ENCODE results near the gene RNF144A. TPM values are rescaled to one million over a fixed set of nuclear protein-coding genes. Genes with fewer than 3 reads are reported as not detected.

RNF144A gene
- total RNA-seq, 1 experiment from 2014 or later = 13.6 TPM

DNA sequence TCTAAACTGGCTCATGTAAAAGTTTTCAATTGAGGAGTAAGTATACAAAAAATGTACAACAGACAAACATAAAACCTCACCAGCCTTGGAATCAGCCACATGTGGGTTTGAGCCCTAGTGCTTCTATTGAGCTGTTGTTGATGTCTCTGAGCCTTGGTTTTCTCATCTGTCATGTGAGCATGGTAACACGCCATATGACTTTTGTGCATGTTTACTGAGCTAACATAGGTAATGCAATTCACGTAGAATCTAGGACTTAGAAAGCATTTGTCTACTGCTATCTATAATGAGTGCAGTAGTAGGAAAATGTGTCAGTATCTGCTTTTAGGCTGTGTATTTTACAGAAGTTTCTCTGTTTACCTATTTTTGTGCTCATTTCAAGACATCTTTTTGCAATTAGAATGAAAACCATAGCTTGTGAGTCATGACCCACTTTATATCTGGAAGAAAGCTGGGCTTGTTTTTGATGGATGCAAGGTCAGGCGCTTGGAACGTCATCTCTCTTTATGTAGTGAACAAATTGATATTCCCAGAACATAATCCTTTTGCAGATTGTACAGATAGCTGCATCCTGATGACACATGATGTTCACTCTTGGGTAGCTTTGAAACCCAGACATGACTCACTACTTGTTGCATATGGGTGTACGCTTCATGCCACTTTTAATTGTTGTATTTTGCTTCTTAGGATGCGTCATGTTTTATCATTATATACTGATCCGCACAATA lies 94.3 kb downstream of the RNF144A start:
- no TSS peak for BruUV-seq (replicated peaks)
- POLR2A ChIA-PET (ENCODE audit: low non-redundant PET) = interaction anchor here (0.6 kb wide), 1 partner anchor 1735 kb away, joined by 3 read pairs; no protein-coding TSS in a partner anchor
- TF ChIP-seq, protein P1, sequence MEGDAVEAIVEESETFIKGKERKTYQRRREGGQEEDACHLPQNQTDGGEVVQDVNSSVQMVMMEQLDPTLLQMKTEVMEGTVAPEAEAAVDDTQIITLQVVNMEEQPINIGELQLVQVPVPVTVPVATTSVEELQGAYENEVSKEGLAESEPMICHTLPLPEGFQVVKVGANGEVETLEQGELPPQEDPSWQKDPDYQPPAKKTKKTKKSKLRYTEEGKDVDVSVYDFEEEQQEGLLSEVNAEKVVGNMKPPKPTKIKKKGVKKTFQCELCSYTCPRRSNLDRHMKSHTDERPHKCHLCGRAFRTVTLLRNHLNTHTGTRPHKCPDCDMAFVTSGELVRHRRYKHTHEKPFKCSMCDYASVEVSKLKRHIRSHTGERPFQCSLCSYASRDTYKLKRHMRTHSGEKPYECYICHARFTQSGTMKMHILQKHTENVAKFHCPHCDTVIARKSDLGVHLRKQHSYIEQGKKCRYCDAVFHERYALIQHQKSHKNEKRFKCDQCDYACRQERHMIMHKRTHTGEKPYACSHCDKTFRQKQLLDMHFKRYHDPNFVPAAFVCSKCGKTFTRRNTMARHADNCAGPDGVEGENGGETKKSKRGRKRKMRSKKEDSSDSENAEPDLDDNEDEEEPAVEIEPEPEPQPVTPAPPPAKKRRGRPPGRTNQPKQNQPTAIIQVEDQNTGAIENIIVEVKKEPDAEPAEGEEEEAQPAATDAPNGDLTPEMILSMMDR (conservative IDR thresholded peaks at IDR 0.05; ENCODE audit: low read depth, low read length) = no peak
- TF ChIP-seq EZH2 (IDR thresholded peaks at IDR 0.05; ENCODE audit: borderline replicate concordance, low read depth, low read length, poor library complexity, severe bottlenecking) = no peak
- H3K27ac ChIP-seq (ENCODE audit: low read depth, low read length, poor library complexity, severe bottlenecking) = no peak overlapping the region
- no peaks in the 10 kb centered on the region for H3K27me3 ChIP-seq (replicated peaks; ENCODE audit: insufficient read depth, low read depth, low read length, poor library complexity)
- CTCF ChIA-PET = no interaction called here
- intact Hi-C loops (cut with micrococcal nuclease; ENCODE audit: unreplicated experiment) = no loop called here
- H3K4me1 ChIP-seq (ENCODE audit: insufficient read depth, low read length, poor library complexity, severe bottlenecking) = peaks cover 6% of the 10 kb centered on the region
- no peak overlapping the region for H3K4me3 ChIP-seq (ENCODE audit: low read depth, low read length, poor library complexity, severe bottlenecking)
- DNase-seq (ENCODE audit: low spot score) = peak; percentile 56
- H3K36me3 ChIP-seq (ENCODE audit: insufficient read depth, low read length, poor library complexity, severe bottlenecking) = no peaks in the 10 kb centered on the region
- no peaks in the 10 kb centered on the region for H3K9me3 ChIP-seq (ENCODE audit: low read depth, low read length, poor library complexity, severe bottlenecking)

DNA sequence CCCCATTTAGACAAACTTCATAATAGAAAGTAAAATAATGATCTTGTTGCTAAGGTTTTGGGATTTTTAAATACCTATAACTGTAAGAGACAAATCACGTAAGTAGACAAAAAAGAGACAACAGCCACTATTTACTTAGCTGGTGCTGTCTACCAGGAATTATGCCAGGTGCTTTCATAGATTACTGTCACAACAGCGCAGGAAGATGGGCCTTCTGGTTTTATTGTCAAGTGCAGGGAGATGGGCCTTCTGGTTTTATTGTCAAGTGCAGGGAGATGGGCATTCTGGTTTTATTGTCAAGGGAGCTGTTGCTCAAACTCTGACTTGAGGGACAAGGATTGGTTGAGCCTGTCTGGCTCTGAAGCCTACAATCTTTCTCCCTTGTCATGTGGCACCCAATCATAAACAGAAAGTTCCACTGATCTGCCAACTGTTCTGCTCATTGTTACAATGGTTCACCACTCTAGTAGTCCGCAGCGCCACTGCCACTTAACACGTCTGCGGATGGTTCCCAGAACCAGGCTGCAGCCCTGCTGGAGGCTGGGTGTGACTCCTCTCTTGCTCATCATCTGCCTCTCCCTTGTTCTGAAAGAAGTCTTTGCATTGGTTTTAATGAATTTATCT lies 95.0 kb downstream of the RNF144A start:
- Histone ChIP-seq H3K27ac (ENCODE audit: low read depth, low read length, poor library complexity, severe bottlenecking) (no peak overlapping the region), H3K27me3 (replicated peaks; ENCODE audit: insufficient read depth, low read depth, low read length, poor library complexity) (no peaks in the 10 kb centered on the region), H3K9me3 (ENCODE audit: low read depth, low read length, poor library complexity, severe bottlenecking) (no peaks in the 10 kb centered on the region), H3K4me3 (ENCODE audit: low read depth, low read length, poor library complexity, severe bottlenecking) (no peak overlapping the region), H3K36me3 (ENCODE audit: insufficient read depth, low read length, poor library complexity, severe bottlenecking) (no peaks in the 10 kb centered on the region), H3K4me1 (ENCODE audit: insufficient read depth, low read length, poor library complexity, severe bottlenecking) (peaks cover 6% of the 10 kb centered on the region)
- ChIA-PET POLR2A (ENCODE audit: low non-redundant PET) (interaction anchor here (0.6 kb wide), 1 partner anchor 1734 kb away, joined by 3 read pairs; no protein-coding TSS in a partner anchor), CTCF (no interaction called here)
- no TSS peak for BruUV-seq (replicated peaks)
- intact Hi-C loops (cut with micrococcal nuclease; ENCODE audit: unreplicated experiment) = no loop called here
- DNase-seq (ENCODE audit: low spot score) = no peak
- TF ChIP-seq, protein P1 (conservative IDR thresholded peaks at IDR 0.05; ENCODE audit: low read depth, low read length) = no peak

DNA sequence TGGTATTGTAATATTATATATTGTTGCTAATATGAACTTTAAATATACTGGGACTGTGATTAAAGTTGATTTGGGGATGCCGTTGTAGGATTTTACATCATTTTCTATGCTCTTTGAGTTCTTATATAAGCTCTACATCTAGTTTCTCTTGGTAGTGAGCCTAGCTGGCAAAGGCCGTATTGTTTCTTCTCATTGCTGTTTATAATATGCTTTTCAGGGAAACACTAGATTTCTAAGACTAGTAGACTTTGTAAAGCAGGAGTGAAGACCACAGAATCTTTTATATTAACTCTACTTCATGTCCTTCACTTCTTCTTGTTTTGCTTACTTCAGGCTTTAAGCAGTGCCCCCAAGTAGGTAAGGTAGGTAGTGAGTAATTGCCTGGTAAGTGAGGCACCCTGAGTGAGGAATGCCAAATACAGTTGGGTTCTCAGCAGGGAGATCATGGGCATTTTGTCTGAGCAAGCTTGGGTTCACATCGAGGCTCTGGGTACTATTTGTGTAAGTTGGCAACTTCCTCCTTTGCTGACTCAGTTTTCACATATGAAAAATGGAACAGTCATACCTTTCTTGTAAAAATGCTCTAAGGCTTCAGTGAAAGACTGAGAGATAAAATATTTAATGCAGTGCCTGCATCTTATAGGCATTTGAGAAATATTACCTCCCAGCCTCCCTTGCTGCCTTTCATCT lies 96.4 kb downstream of the RNF144A start:
- ChIA-PET POLR2A (ENCODE audit: low non-redundant PET) (no interaction called here), CTCF (interaction anchor here (0.6 kb wide), 1 partner anchor 99 kb away, joined by 3 read pairs; no protein-coding TSS in a partner anchor)
- Histone ChIP-seq H3K27ac (ENCODE audit: low read depth, low read length, poor library complexity, severe bottlenecking) (no peak overlapping the region), H3K27me3 (replicated peaks; ENCODE audit: insufficient read depth, low read depth, low read length, poor library complexity) (no peaks in the 10 kb centered on the region), H3K36me3 (ENCODE audit: insufficient read depth, low read length, poor library complexity, severe bottlenecking) (no peaks in the 10 kb centered on the region), H3K4me1 (ENCODE audit: insufficient read depth, low read length, poor library complexity, severe bottlenecking) (peaks cover 6% of the 10 kb centered on the region), H3K9me3 (ENCODE audit: low read depth, low read length, poor library complexity, severe bottlenecking) (no peaks in the 10 kb centered on the region), H3K4me3 (ENCODE audit: low read depth, low read length, poor library complexity, severe bottlenecking) (no peak overlapping the region)
- TF ChIP-seq, protein P1 (conservative IDR thresholded peaks at IDR 0.05; ENCODE audit: low read depth, low read length) = no peak
- TF ChIP-seq EZH2 (IDR thresholded peaks at IDR 0.05; ENCODE audit: borderline replicate concordance, low read depth, low read length, poor library complexity, severe bottlenecking) = no peak
- BruUV-seq (replicated peaks) = no TSS peak
- intact Hi-C loops (cut with micrococcal nuclease; ENCODE audit: unreplicated experiment) = no loop called here
- no peak for DNase-seq (ENCODE audit: low spot score)

Data from A673 (cell line).